ENCODE measurements around the gene HMCES. TPM values are rescaled to one million over a fixed set of nuclear protein-coding genes. Genes with fewer than 3 reads are reported as not detected.

The HMCES gene
- polyA plus RNA-seq, 3 donors = 11.9 to 23.0 (median 18.0) TPM

DNA sequence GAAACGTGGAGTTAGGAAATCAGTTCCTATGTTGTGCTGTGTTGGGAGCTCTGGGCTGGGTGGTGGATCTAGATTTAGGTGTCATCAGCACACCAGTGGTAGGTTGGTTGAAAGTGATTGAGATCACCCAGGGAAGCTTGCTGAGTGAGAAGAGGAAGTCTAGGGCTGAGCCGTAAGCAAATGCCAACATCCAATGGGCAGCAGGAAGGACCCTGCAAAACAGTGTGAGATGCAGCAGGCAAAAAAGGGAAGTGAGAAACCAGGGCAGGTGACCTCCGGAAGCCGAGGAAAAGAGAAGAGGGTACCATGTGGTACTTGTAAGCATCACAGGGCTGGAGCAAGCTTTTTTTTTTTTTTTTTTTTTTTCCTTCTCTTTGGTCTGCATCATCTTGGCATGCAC, 45.1 kb upstream of the HMCES start:
- Histone ChIP-seq H3K79me2 (ENCODE audit: insufficient read depth, low read length) (peaks cover 34% of the 10 kb centered on the region), H3K27me3 (ENCODE audit: control insufficient read depth in 2 of 2, insufficient read depth in 2 of 2, low read length in 2 of 2) (no peaks in the 10 kb centered on the region), H3K9ac (ENCODE audit: insufficient read depth, low read length, poor library complexity, severe bottlenecking) (peak overlapping the region; percentile 63), H4K20me1 (ENCODE audit: insufficient read depth, low read length) (no peaks in the 10 kb centered on the region), H3K36me3 (replicated peaks in 1 of 2; ENCODE audit: control insufficient read depth in 1 of 2, insufficient read depth in 2 of 2, low read length in 2 of 2) (no peaks in the 10 kb centered on the region), H3K9me3 (replicated peaks in 1 of 2; ENCODE audit: control insufficient read depth in 1 of 2, insufficient read depth in 1 of 2, low read length in 2 of 2) (no peaks in the 10 kb centered on the region), H2AFZ (ENCODE audit: insufficient read depth, low read depth, low read length, poor library complexity, severe bottlenecking) (no peak overlapping the region), H3K27ac (ENCODE audit: low read depth in 1 of 2, low read length in 2 of 2) (peak overlapping the region; percentile 97 to 99), H3K4me2 (replicated peaks; ENCODE audit: extremely low read depth, low read length, poor library complexity, severe bottlenecking) (no peak overlapping the region), H3K4me1 (ENCODE audit: control insufficient read depth in 1 of 2, insufficient read depth in 2 of 2, low read length in 2 of 2) (peaks cover 86 to 89% of the 10 kb centered on the region in 2 donors), H3K4me3 (replicated peaks in 1 of 3; ENCODE audit: low read depth in 2 of 3, low read length in 3 of 3) (peak overlapping the region in 1 of 3 experiments; percentile 9)
- TF ChIP-seq, protein P1, sequence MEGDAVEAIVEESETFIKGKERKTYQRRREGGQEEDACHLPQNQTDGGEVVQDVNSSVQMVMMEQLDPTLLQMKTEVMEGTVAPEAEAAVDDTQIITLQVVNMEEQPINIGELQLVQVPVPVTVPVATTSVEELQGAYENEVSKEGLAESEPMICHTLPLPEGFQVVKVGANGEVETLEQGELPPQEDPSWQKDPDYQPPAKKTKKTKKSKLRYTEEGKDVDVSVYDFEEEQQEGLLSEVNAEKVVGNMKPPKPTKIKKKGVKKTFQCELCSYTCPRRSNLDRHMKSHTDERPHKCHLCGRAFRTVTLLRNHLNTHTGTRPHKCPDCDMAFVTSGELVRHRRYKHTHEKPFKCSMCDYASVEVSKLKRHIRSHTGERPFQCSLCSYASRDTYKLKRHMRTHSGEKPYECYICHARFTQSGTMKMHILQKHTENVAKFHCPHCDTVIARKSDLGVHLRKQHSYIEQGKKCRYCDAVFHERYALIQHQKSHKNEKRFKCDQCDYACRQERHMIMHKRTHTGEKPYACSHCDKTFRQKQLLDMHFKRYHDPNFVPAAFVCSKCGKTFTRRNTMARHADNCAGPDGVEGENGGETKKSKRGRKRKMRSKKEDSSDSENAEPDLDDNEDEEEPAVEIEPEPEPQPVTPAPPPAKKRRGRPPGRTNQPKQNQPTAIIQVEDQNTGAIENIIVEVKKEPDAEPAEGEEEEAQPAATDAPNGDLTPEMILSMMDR (IDR thresholded peaks at IDR 0.05) = no peak
- Mint-ChIP-seq H3K27me3 (ENCODE audit: low read depth in 3 of 3) (peaks cover 0 to 4% (median 3%) of the 10 kb centered on the region in 3 donors), H3K9me3 (peaks cover 0 to 3% (median 0%) of the 10 kb centered on the region in 7 donors), H3K4me3 (peak overlapping the region in 1 of 2 donors; percentile 1), H3K27ac (peak overlapping the region; percentile 98 to 99 (median 99)), H3K36me3 (peaks cover 17 to 21% of the 10 kb centered on the region in 2 donors), H3K4me1 (peaks cover 76% of the 10 kb centered on the region)
- 0% methylated on average over 2 of the region's 4 CpGs for WGBS (ENCODE audit: insufficient coverage)
- DNase-seq = peak; percentile 97 to 100 (median 98)
- intact Hi-C loops (cut with micrococcal nuclease) = no loop called here

DNA sequence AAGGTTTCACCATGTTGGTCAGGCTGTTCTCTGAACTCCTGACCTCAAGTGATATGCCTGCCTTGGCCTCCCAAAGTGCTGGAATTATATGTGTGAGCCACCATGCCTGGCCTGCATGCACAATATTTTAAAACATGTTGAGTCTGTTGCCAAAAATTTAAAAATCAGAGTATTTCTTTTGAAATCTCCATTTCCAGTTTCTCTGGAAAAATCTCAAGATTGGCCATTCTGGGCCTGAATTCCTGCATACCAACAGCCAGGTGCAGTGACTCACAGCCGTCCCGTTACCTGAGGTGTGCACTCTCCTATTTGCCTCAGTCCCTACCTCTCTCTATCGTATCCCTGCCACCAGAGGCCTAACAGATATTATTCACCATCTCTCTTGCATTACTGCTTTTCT, 44.2 kb upstream of the HMCES start:
- H3K4me1 Mint-ChIP-seq = peaks cover 76% of the 10 kb centered on the region
- Histone ChIP-seq H3K4me3 (replicated peaks in 1 of 3; ENCODE audit: low read depth in 2 of 3, low read length in 3 of 3) (no peak overlapping the region), H3K4me2 (replicated peaks; ENCODE audit: extremely low read depth, low read length, poor library complexity, severe bottlenecking) (no peak overlapping the region)

More for the DNA sequence above, 44.2 kb upstream of the HMCES start:
- H4K20me1 ChIP-seq (ENCODE audit: insufficient read depth, low read length) = no peaks in the 10 kb centered on the region
- peaks cover 86 to 89% of the 10 kb centered on the region in 2 donors for H3K4me1 ChIP-seq (ENCODE audit: control insufficient read depth in 1 of 2, insufficient read depth in 2 of 2, low read length in 2 of 2)
- TF ChIP-seq, protein P1 (IDR thresholded peaks at IDR 0.05) = no peak
- H3K9ac ChIP-seq (ENCODE audit: insufficient read depth, low read length, poor library complexity, severe bottlenecking) = peak overlapping the region; percentile 16
- H3K36me3 Mint-ChIP-seq = peaks cover 15 to 21% of the 10 kb centered on the region in 2 donors
- peaks cover 0 to 3% (median 2%) of the 10 kb centered on the region in 3 donors for H3K27me3 Mint-ChIP-seq (ENCODE audit: low read depth in 3 of 3)
- H2AFZ ChIP-seq (ENCODE audit: insufficient read depth, low read depth, low read length, poor library complexity, severe bottlenecking) = no peak overlapping the region
- no peaks in the 10 kb centered on the region for H3K27me3 ChIP-seq (ENCODE audit: control insufficient read depth in 2 of 2, insufficient read depth in 2 of 2, low read length in 2 of 2)
- no peak for DNase-seq
- H3K9me3 Mint-ChIP-seq = peaks cover 0 to 3% (median 0%) of the 10 kb centered on the region in 7 donors
- no peaks in the 10 kb centered on the region for H3K36me3 ChIP-seq (replicated peaks in 1 of 2; ENCODE audit: control insufficient read depth in 1 of 2, insufficient read depth in 2 of 2, low read length in 2 of 2)
- intact Hi-C loops (cut with micrococcal nuclease) = no loop called here
- peaks cover 33% of the 10 kb centered on the region for H3K79me2 ChIP-seq (ENCODE audit: insufficient read depth, low read length)
- H3K4me3 Mint-ChIP-seq = peak overlapping the region; percentile 7 to 27
- peak overlapping the region; percentile 94 to 99 (median 99) for H3K27ac Mint-ChIP-seq
- peak overlapping the region; percentile 90 to 97 for H3K27ac ChIP-seq (ENCODE audit: low read depth in 1 of 2, low read length in 2 of 2)
- no CpG with 5 or more reads among the region's 3 CpGs for WGBS (ENCODE audit: insufficient coverage)
- no peaks in the 10 kb centered on the region for H3K9me3 ChIP-seq (replicated peaks in 1 of 2; ENCODE audit: control insufficient read depth in 1 of 2, insufficient read depth in 1 of 2, low read length in 2 of 2)

Measured in CD14-positive monocyte (primary cell).